HG03354 (cell line): ENCODE results near the gene DUSP8.

Source experiments
- ATAC-seq: cut with Tn5 transposase; IDR thresholded peaks from one replicate; pipeline ENCODE4 v1.9.1; 2021; ENCODE audit warnings: mild to moderate bottlenecking; ENCODE audit not compliant: unreplicated experiment, poor library complexity, severe bottlenecking

The DUSP8 gene

GRCh38 chr11:1567721-1568100, 4.4 kb downstream of the DUSP8 start:
- ATAC-seq = no peak

- no peak for ATAC-seq
Measured at GRCh38 chr11:1567052-1567720, 4.9 kb downstream of the DUSP8 start.

GRCh38 chr11:1566381-1567051, 5.6 kb downstream of the DUSP8 start:
- no peak for ATAC-seq

- no peak for ATAC-seq
Measured at GRCh38 chr11:1565904-1566247, 6.2 kb downstream of the DUSP8 start.

GRCh38 chr11:1565173-1565903, 6.7 kb downstream of the DUSP8 start:
- no peak for ATAC-seq

GRCh38 chr11:1564535-1565172, 7.4 kb downstream of the DUSP8 start:
- no peak for ATAC-seq

- no peak for ATAC-seq
Measured at GRCh38 chr11:1563697-1564534, 8.2 kb downstream of the DUSP8 start.

- no peak for ATAC-seq
Measured at GRCh38 chr11:1563149-1563638, 8.9 kb downstream of the DUSP8 start.

- no peak for ATAC-seq
Measured at GRCh38 chr11:1562469-1563148, 9.5 kb downstream of the DUSP8 start.

GRCh38 chr11:1561955-1562354, 10.1 kb downstream of the DUSP8 start:
- no peak for ATAC-seq

- no peak for ATAC-seq
Measured at GRCh38 chr11:1561266-1561665, 10.8 kb downstream of the DUSP8 start.

- ATAC-seq = no peak
Measured at GRCh38 chr11:1560649-1561251, 11.3 kb downstream of the DUSP8 start.

- no peak for ATAC-seq
Measured at GRCh38 chr11:1560002-1560648, 11.9 kb downstream of the DUSP8 start.

- no peak for ATAC-seq
Measured at GRCh38 chr11:1559111-1559951, 12.7 kb downstream of the DUSP8 start.

GRCh38 chr11:1558775-1559110, 13.3 kb downstream of the DUSP8 start:
- no peak for ATAC-seq

GRCh38 chr11:1557904-1558774, 13.9 kb downstream of the DUSP8 start:
- no peak for ATAC-seq
